A673 (cell line): ENCODE results near the gene FAM241A.

Experiments
- CTCF ChIP-seq: fragments of 300-800, 200-600 bp; sonication (generic); conservative IDR thresholded peaks from 2 replicates; pipeline ENCODE4 v1.5.1; 2017; ENCODE audit warnings: low read depth, mild to moderate bottlenecking, antibody characterized with exemption, low read length, moderate library complexity, mixed read lengths
- EZH2 ChIP-seq: fragments of 200-600 bp; sonication (generic); IDR thresholded peaks from 2 replicates; pipeline ENCODE4 v1.6.1; 2017; ENCODE audit warnings: borderline replicate concordance, low read depth, mild to moderate bottlenecking, mixed read lengths, antibody characterized with exemption, low read length; ENCODE audit not compliant: poor library complexity, severe bottlenecking

DNA sequence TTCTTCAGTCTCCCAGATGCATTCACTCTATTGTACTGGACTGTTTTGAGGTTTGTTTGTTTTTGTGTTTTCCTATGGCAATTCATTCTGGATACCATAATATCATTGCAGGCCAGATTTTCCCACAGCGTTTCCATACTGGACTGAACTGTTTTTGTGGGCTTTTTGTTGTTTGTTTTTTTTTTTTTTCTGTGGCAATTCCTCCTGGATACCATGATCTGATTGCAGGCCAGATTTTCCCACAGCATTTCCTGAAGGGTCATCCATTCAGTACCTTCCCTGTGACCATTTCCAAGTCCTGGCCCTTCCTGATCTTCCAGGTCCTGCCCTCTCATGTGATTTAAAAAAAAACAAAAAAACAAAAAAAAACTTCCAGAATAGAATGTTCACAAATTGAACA, 33.9 kb upstream of the FAM241A start:
- no peak for TF ChIP-seq CTCF
- no peak for TF ChIP-seq EZH2
